ENCODE results near the gene MED1. TPM values are rescaled to one million over a fixed set of nuclear protein-coding genes. Genes with fewer than 3 reads are reported as not detected.

MED1 gene
- total RNA-seq, 1 donor from 2014 or later: 63.7 TPM

- intact Hi-C loops (cut with micrococcal nuclease): loop anchor here (2.0 kb wide), 2 partner anchors 46 to 56 kb away; partner anchors contain the start of genes CDK12 and MED1
- Mint-ChIP-seq H3K36me3 (ENCODE audit: low read depth) (peaks cover 43% of the 10 kb centered on the region), H3K27me3 (ENCODE audit: low read depth) (no peaks in the 10 kb centered on the region), H3K4me3 (ENCODE audit: low read depth) (peak overlapping the region; percentile 17), H3K4me1 (ENCODE audit: low read depth) (peaks cover 42% of the 10 kb centered on the region), H3K27ac (peak overlapping the region; percentile 84), H3K9me3 (no peaks in the 10 kb centered on the region)
- DNase-seq (ENCODE audit: low spot score): no peak
Measured at GRCh38 chr17:39404542-39405378, 46.3 kb downstream of the MED1 start.

- Mint-ChIP-seq H3K9me3 (no peaks in the 10 kb centered on the region), H3K4me1 (ENCODE audit: low read depth) (peaks cover 42% of the 10 kb centered on the region), H3K36me3 (ENCODE audit: low read depth) (peaks cover 26% of the 10 kb centered on the region), H3K27me3 (ENCODE audit: low read depth) (no peaks in the 10 kb centered on the region), H3K4me3 (ENCODE audit: low read depth) (peak overlapping the region; percentile 34), H3K27ac (no peak overlapping the region)
- intact Hi-C loops (cut with micrococcal nuclease): no loop called here
- no peak for DNase-seq (ENCODE audit: low spot score)
Measured at GRCh38 chr17:39402890-39403605, 48.0 kb downstream of the MED1 start.

GRCh38 chr17:39402244-39402889 is 48.7 kb downstream of the MED1 start:
- DNase-seq (ENCODE audit: low spot score): peak; percentile 84
- Mint-ChIP-seq H3K9me3 (no peaks in the 10 kb centered on the region), H3K27me3 (ENCODE audit: low read depth) (no peaks in the 10 kb centered on the region), H3K4me3 (ENCODE audit: low read depth) (peak overlapping the region; percentile 93), H3K27ac (peak overlapping the region; percentile 94), H3K4me1 (ENCODE audit: low read depth) (peaks cover 39% of the 10 kb centered on the region), H3K36me3 (ENCODE audit: low read depth) (peaks cover 19% of the 10 kb centered on the region)
- intact Hi-C loops (cut with micrococcal nuclease): no loop called here

- Mint-ChIP-seq H3K27me3 (ENCODE audit: low read depth) (no peaks in the 10 kb centered on the region), H3K4me1 (ENCODE audit: low read depth) (peaks cover 36% of the 10 kb centered on the region), H3K4me3 (ENCODE audit: low read depth) (peak within 1 kb of the TSS; percentile 93), H3K9me3 (no peaks in the 10 kb centered on the region), H3K27ac (peak within 1 kb of the TSS; percentile 94), H3K36me3 (ENCODE audit: low read depth) (peaks cover 13% of the 10 kb centered on the region)
- intact Hi-C loops (cut with micrococcal nuclease): no loop called here
- DNase-seq (ENCODE audit: low spot score): peak; percentile 87
Measured at GRCh38 chr17:39401412-39402243, 49.4 kb downstream of the MED1 start, which contains the start of gene FBXL20. TSS of gene FBXL20 (minus strand) at chr17:39401626. CDS start at chr17:39401402, 224 bp downstream.

- peaks cover 32% of the 10 kb centered on the region for H3K4me1 Mint-ChIP-seq (ENCODE audit: low read depth)
- H3K9me3 Mint-ChIP-seq: no peaks in the 10 kb centered on the region
- intact Hi-C loops (cut with micrococcal nuclease): no loop called here
- peaks cover 12% of the 10 kb centered on the region for H3K36me3 Mint-ChIP-seq (ENCODE audit: low read depth)
- peak overlapping the region; percentile 93 for H3K4me3 Mint-ChIP-seq (ENCODE audit: low read depth)
- H3K27me3 Mint-ChIP-seq (ENCODE audit: low read depth): no peaks in the 10 kb centered on the region
- DNase-seq (ENCODE audit: low spot score): no peak
- H3K27ac Mint-ChIP-seq: peak overlapping the region; percentile 87
Measured at GRCh38 chr17:39400547-39401411, 50.3 kb downstream of the MED1 start.

GRCh38 chr17:39399791-39400190 is 51.3 kb downstream of the MED1 start:
- Mint-ChIP-seq H3K36me3 (ENCODE audit: low read depth) (peaks cover 4% of the 10 kb centered on the region), H3K4me1 (ENCODE audit: low read depth) (peaks cover 22% of the 10 kb centered on the region), H3K27me3 (ENCODE audit: low read depth) (no peaks in the 10 kb centered on the region), H3K9me3 (no peaks in the 10 kb centered on the region), H3K27ac (no peak overlapping the region), H3K4me3 (ENCODE audit: low read depth) (peak overlapping the region; percentile 93)
- intact Hi-C loops (cut with micrococcal nuclease): loop anchor here (2.0 kb wide), 1 partner anchor 193 kb away; no protein-coding TSS in a partner anchor
- no peak for DNase-seq (ENCODE audit: low spot score)

GRCh38 chr17:39393736-39394135 is 57.3 kb downstream of the MED1 start:
- no peaks in the 10 kb centered on the region for H3K4me1 Mint-ChIP-seq (ENCODE audit: low read depth)
- no peaks in the 10 kb centered on the region for H3K36me3 Mint-ChIP-seq (ENCODE audit: low read depth)
- intact Hi-C loops (cut with micrococcal nuclease): no loop called here
- H3K4me3 Mint-ChIP-seq (ENCODE audit: low read depth): no peak overlapping the region
- H3K27ac Mint-ChIP-seq: no peak overlapping the region
- H3K9me3 Mint-ChIP-seq: no peaks in the 10 kb centered on the region
- H3K27me3 Mint-ChIP-seq (ENCODE audit: low read depth): no peaks in the 10 kb centered on the region
- no peak for DNase-seq (ENCODE audit: low spot score)

GRCh38 chr17:39391448-39391847 is 59.6 kb downstream of the MED1 start:
- no peak overlapping the region for H3K27ac Mint-ChIP-seq

GRCh38 chr17:39385040-39385439 is 66.0 kb downstream of the MED1 start:
- H3K36me3 Mint-ChIP-seq (ENCODE audit: low read depth): no peaks in the 10 kb centered on the region
- no peak overlapping the region for H3K4me3 Mint-ChIP-seq (ENCODE audit: low read depth)
- no peaks in the 10 kb centered on the region for H3K9me3 Mint-ChIP-seq
- no peak overlapping the region for H3K27ac Mint-ChIP-seq
- no peaks in the 10 kb centered on the region for H3K27me3 Mint-ChIP-seq (ENCODE audit: low read depth)
- intact Hi-C loops (cut with micrococcal nuclease): no loop called here
- no peak for DNase-seq (ENCODE audit: low spot score)
- no peaks in the 10 kb centered on the region for H3K4me1 Mint-ChIP-seq (ENCODE audit: low read depth)

More at GRCh38 chr17:39391448-39391847, 59.6 kb downstream of the MED1 start:
- no peaks in the 10 kb centered on the region for H3K4me1 Mint-ChIP-seq (ENCODE audit: low read depth)
- H3K27me3 Mint-ChIP-seq (ENCODE audit: low read depth): no peaks in the 10 kb centered on the region
- H3K36me3 Mint-ChIP-seq (ENCODE audit: low read depth): no peaks in the 10 kb centered on the region
- no peak overlapping the region for H3K4me3 Mint-ChIP-seq (ENCODE audit: low read depth)
- DNase-seq (ENCODE audit: low spot score): no peak
- no peaks in the 10 kb centered on the region for H3K9me3 Mint-ChIP-seq
- intact Hi-C loops (cut with micrococcal nuclease): no loop called here

- no peak for DNase-seq (ENCODE audit: low spot score)
- Mint-ChIP-seq H3K36me3 (ENCODE audit: low read depth) (no peaks in the 10 kb centered on the region), H3K27me3 (ENCODE audit: low read depth) (no peaks in the 10 kb centered on the region), H3K9me3 (no peaks in the 10 kb centered on the region), H3K4me3 (ENCODE audit: low read depth) (no peak overlapping the region), H3K4me1 (ENCODE audit: low read depth) (peaks cover 6% of the 10 kb centered on the region), H3K27ac (no peak overlapping the region)
- intact Hi-C loops (cut with micrococcal nuclease): no loop called here
Measured at GRCh38 chr17:39380144-39380543, 70.9 kb downstream of the MED1 start.

- H3K27me3 Mint-ChIP-seq (ENCODE audit: low read depth): no peaks in the 10 kb centered on the region
Measured at GRCh38 chr17:39376434-39376833, 74.6 kb downstream of the MED1 start.

More at GRCh38 chr17:39376434-39376833, 74.6 kb downstream of the MED1 start:
- Mint-ChIP-seq H3K36me3 (ENCODE audit: low read depth) (no peaks in the 10 kb centered on the region), H3K4me1 (ENCODE audit: low read depth) (peaks cover 6% of the 10 kb centered on the region), H3K4me3 (ENCODE audit: low read depth) (no peak overlapping the region), H3K9me3 (no peaks in the 10 kb centered on the region), H3K27ac (no peak overlapping the region)
- no peak for DNase-seq (ENCODE audit: low spot score)
- intact Hi-C loops (cut with micrococcal nuclease): no loop called here

All from activated T-helper 2 cell treated with anti-CD3 and anti-CD28 coated beads, Interferon-gamma antibody, Interleukin-2, Interleukin-4, amounts not matched to agents 10 μg/mL and 5 μg/mL and 100 μg/mL, durations not matched to agents 14 hours and 24 hours and 36 hours (primary cell).